Activated CD4-positive, alpha-beta T cell treated with anti-CD3 and anti-CD28 coated beads for 1 hour (primary cell): Measurements from ENCODE around the gene METTL2B.
"Not testable (repeated sequence)": the region's sequence is repeated elsewhere in the genome, so short reads cannot be mapped to it uniquely, and the experiment has no call there.

Experiments used
- DNase-seq: peaks from one replicate; pipeline ENCODE4 v3.0.0-alpha.2; 2020

The METTL2B gene

GRCh38 chr7:128529191-128529590 is 52.6 kb downstream of the METTL2B start:
- DNase-seq: not testable (repeated sequence)

GRCh38 chr7:128530121-128530854 is 53.7 kb downstream of the METTL2B start:
- DNase-seq: peak; percentile 24

GRCh38 chr7:128530855-128531104 is 54.2 kb downstream of the METTL2B start:
- DNase-seq: no peak

GRCh38 chr7:128531105-128531954 is 54.8 kb downstream of the METTL2B start:
- DNase-seq: peak; percentile 70

GRCh38 chr7:128531955-128532478 is 55.5 kb downstream of the METTL2B start:
- peak; percentile 12 for DNase-seq

GRCh38 chr7:128532956-128533355 is 56.4 kb downstream of the METTL2B start:
- not testable (repeated sequence) for DNase-seq

- not testable (repeated sequence) for DNase-seq
These were observed 60.9 kb downstream of the METTL2B start for GRCh38 chr7:128537410-128537809.

GRCh38 chr7:128542530-128542929 is 66.0 kb downstream of the METTL2B start:
- DNase-seq: not testable (repeated sequence)

GRCh38 chr7:128543300-128543699 is 66.8 kb downstream of the METTL2B start:
- DNase-seq: not testable (repeated sequence)

- DNase-seq: not testable (repeated sequence)
These were observed 69.8 kb downstream of the METTL2B start for GRCh38 chr7:128546319-128546851.

GRCh38 chr7:128550920-128551319 is 74.4 kb downstream of the METTL2B start:
- DNase-seq: no peak

GRCh38 chr7:128554394-128554793 is 77.8 kb downstream of the METTL2B start:
- DNase-seq: not testable (repeated sequence)
